NCI-H446 (cell line): ENCODE results near the gene TYMP.

Experiments used
- DNase-seq, 2 experiments: peaks; one replicate each; lab custom pipeline; 2025; lab: John Stamatoyannopoulos, UW

TYMP gene

DNA sequence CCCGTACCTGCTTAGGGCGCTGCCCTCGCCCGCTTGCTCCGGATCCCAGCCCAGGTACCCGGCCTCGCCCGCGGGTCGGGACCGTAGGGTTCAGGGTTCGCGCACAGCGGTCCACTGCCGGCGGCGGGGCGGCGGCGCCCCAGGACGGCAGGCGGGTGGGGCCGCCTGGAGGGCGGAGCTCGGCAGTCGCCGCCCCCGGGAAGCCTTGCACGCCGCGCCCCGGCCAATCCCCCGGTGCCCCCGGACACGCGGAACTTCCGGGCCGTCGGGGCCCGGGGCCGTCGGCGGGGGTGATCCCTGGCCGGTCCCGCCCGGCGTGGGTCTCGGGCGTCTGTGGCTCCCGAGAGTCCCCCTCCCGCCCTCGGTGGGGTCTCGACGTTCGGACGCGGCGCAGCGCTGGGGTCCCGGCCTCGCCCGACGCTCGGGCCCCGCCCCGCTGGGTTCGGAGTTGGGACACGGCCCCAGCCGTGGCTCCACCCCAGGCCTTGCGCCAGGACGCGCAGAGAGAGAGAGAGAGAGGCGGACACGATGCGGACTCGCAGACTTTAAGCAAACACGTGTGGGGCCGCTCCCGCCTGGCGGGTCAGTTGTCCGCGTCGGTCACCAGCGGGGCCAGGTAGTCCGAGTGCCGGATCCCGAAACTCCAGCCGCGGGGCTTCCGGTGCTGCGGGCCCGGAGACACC is at the start of gene TYMP:
TYMP (minus strand) TSS at position 116 of the 683 bp plus-strand sequence. CDS start 303 bp downstream, outside the sequence.
- no peak for DNase-seq

- no peak for DNase-seq
Observed at GRCh38 chr22:50578776-50579310, 49.0 kb upstream of the TYMP start.

DNA sequence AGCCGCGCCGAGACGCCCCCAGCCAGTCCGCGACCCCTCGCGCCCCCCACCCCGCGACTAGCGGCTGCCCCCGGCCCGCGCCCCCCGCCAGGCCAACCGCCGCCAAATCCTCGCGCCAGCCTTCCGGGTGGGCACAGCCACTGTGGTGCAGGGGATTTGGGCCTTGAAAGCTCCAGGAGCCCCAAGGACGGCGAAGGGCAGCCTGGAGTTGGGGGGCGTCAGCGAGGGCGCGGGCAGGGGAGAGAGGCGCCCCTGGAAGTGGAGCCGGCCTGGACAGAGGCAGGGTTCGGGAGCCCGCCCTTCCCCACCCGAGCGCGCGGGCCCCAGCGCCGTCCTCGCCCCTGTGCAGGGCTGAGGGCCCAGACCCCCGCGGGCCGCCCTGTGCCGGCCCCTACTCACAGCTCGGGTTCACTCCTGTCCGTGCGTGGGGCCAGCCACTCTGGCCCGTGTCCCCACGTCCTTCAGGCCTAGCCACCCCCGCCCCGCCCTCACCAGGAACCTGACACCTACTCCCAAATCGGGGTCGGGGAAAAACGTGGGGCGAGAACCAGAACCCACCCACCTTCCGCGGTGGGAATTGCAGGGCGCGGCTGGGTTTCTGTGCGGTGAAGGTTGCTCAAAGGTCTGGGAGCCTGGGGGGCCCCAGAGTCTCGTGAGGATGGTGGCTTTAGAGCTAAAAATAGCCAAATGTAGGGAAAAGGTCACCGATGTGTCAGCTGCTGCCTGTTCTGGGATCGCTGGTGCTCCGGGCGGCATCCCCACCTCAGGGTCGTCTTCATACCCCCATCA is 48.4 kb upstream of the TYMP start, which contains the start of gene CPT1B:
CPT1B (minus strand) TSS at position 441 of the 789 bp plus-strand sequence. CDS start 512 bp downstream, outside the sequence.
- DNase-seq, result no peak

- DNase-seq, result no peak
Observed at GRCh38 chr22:50577697-50577986, 47.8 kb upstream of the TYMP start.

GRCh38 chr22:50576806-50577696 is 47.2 kb upstream of the TYMP start:
- no peak for DNase-seq

- peak in 1 of 2 experiments; percentile 42 for DNase-seq
Observed at GRCh38 chr22:50576070-50576469, 46.3 kb upstream of the TYMP start.

- DNase-seq, result no peak
Observed at GRCh38 chr22:50575426-50575941, 45.7 kb upstream of the TYMP start.

GRCh38 chr22:50574383-50574755 is 44.6 kb upstream of the TYMP start:
- no peak for DNase-seq

GRCh38 chr22:50573491-50574382 is 43.9 kb upstream of the TYMP start:
- no peak for DNase-seq

GRCh38 chr22:50572965-50573364 is 43.2 kb upstream of the TYMP start:
- DNase-seq, result no peak

- no peak for DNase-seq
Observed at GRCh38 chr22:50571264-50572175, 41.7 kb upstream of the TYMP start.

DNA sequence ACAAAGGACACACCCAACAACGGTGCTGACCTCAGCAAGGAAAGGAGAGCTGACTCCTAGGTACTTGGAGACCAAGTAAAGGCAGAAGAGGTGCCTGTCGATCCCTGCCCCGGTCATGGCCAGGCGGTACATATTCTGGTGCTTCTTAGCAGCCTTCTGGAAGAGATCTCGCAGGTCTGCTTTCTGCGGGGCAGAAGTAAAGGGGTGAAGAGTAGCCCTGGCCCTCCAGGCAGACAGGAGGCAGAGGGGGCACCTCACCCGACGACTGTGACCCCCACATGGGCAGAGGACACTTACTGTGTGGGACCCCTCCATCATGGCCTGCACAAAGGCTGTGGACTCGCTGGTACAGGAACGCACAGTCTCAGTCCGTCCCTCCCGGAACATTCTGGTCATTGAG is 41.0 kb upstream of the TYMP start:
- no peak for DNase-seq

- no peak for DNase-seq
Observed at GRCh38 chr22:50569896-50570535, 40.2 kb upstream of the TYMP start.

GRCh38 chr22:50569041-50569459 is 39.2 kb upstream of the TYMP start:
- DNase-seq, result no peak

- DNase-seq, result no peak
Observed at GRCh38 chr22:50568626-50569025, 38.8 kb upstream of the TYMP start.

GRCh38 chr22:50567721-50568252 is 38.0 kb upstream of the TYMP start:
- no peak for DNase-seq

DNA sequence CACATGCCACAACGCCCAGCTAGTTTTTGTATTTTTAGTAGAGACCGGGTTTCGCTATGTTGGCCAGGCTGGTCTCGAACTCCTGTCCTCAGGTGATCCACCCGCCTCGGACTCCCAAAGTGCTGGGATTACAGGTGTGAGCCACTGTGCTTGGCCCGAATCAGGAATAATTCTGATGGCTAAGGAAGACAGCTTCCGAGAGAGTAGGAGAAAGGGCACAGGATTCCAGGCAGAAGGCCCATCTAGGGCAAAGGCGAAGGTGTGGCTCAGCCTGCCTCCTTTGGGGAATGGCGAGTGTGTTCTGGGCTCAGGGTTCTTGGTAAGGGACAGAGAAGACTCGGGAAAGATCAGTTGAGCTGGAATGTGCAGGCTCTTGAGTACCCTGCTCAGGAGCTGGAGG is 34.5 kb upstream of the TYMP start:
- no peak for DNase-seq

DNA sequence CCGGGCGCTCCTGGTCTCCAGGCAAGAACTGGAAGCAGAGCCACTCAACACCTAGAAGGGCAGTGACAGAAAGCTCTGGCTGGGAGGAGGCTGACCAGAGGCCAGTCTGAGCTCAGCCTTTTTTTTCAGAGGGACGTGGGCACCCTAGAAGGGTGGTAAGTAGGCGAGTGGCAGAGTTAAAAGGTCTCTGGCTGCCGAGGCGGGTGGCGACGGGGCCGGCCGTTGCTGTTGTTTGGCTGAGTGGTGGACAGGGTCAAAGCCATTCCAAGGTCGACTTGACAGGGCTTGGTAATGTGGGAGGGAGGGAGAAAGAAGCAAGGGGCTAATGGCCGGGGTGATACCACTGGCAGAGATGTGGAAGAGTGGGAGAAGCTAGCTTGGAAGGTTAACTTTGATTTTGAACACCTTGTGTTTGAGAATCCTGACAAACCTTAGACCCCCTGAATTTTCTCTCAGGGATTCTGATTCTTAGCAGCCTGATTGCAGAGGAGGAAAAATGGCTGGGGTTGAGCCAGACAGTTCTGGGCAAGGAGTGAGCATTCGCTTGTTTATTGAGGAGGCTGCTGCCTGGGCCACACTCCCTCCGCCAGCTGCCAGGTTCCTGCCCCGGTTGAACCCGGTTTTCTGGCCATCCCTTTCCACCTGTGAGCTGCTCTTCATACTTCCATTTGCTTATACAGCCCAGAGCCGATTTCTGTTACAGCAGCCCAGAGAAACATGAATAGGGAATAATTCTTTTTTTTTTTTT is 33.8 kb upstream of the TYMP start:
- DNase-seq, result no peak
